Cardiac fibroblast (primary cell): ENCODE data around the gene LCE6A.
A peak's percentile ranks its signal among the peaks of the same experiment; 100 is the strongest.

Experiments
- DNase-seq, 2 donors: peaks; one replicate each; pipeline versions ENCODE4 v3.0.0 to v3.0.0-alpha.2; 2010; ENCODE audit warnings: low read depth in 2 of 2
- H3K4me3 ChIP-seq, 2 donors: replicated peaks in 1 of 2; 1 replicate in 1 of 2; 2 replicates in 1 of 2; pipeline ENCODE4 v1.5.1; 2011; ENCODE audit warnings: low read depth in 2 of 2, low read length in 2 of 2, mild to moderate bottlenecking in 2 of 2, moderate library complexity in 1 of 2
- TF ChIP-seq, protein P1 (sequence below): IDR thresholded peaks from one replicate; pipeline ENCODE4 v1.5.1; 2011; ENCODE audit warnings: low read depth, mild to moderate bottlenecking, low read length, inconsistent platforms

Gene LCE6A

DNA sequence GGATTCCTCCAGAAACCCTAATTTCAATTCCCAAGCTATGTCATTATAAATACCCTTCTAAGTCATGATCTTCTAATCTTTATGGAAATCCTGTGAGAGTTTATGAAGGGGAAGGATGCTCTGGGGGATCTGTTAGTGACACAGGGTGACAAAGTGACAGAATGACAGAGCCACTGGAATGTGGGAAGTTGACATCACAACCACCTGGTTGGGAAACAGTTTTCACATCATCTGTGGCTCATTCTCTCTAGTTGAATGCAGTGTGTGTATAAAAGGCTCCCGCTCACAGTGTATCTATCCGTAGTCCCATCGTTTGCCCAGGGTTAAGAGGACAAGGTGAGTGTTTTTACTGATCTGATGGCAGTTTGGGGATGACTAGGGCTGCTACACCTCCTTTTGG lies 17.0 kb downstream of the LCE6A start, which contains the start of gene LCE7A:
Gene LCE7A, plus strand, starts transcription at position 301 of the 400 bp plus-strand sequence. CDS start 702 bp downstream, outside the sequence.
- no peak within 1 kb of the TSS for H3K4me3 ChIP-seq
- TF ChIP-seq, protein P1, sequence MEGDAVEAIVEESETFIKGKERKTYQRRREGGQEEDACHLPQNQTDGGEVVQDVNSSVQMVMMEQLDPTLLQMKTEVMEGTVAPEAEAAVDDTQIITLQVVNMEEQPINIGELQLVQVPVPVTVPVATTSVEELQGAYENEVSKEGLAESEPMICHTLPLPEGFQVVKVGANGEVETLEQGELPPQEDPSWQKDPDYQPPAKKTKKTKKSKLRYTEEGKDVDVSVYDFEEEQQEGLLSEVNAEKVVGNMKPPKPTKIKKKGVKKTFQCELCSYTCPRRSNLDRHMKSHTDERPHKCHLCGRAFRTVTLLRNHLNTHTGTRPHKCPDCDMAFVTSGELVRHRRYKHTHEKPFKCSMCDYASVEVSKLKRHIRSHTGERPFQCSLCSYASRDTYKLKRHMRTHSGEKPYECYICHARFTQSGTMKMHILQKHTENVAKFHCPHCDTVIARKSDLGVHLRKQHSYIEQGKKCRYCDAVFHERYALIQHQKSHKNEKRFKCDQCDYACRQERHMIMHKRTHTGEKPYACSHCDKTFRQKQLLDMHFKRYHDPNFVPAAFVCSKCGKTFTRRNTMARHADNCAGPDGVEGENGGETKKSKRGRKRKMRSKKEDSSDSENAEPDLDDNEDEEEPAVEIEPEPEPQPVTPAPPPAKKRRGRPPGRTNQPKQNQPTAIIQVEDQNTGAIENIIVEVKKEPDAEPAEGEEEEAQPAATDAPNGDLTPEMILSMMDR, result no peak
- no peak for DNase-seq

DNA sequence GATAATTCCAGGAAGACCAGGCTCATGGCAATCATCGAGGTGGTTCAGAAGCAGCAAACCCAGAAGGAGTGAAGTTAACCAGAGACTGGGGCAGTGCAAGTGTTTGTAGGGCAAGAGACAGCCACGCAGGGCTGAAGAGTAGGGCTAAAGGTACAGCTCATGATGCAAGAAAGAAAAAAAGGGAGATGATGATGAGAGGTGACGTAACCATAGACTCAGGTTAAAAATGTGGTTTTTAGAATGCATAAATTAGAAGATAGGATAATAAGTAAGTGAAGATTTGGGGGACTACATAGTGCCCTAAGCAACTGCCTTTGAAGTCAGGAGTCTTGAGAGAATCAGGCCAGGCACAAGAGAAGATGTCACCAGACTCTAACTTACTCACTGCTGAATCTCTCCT lies 17.5 kb downstream of the LCE6A start:
- no peak overlapping the region for H3K4me3 ChIP-seq
- DNase-seq, result no peak
- TF ChIP-seq, protein P1, result no peak

DNA sequence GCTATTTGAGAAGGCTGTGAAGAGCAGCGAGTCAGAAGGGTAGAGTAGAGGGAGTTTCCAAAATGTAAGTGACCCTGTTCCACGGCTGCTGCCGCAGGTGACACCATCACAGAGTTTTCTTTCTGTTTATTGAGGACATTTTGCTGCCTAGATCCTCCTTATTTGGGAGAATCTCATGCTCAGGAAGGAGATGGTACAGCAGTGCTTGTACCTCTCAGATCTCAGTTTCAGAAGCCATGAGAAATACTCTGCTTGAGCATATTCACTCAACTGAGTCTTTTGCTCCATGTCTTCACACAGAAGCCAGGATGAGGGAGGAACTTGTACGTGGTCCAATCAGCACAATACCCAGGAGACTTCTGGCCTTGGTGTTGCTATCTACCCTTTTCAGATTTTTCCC lies 18.7 kb downstream of the LCE6A start:
- TF ChIP-seq, protein P1, result no peak
- DNase-seq, result no peak
- no peak overlapping the region for H3K4me3 ChIP-seq

DNA sequence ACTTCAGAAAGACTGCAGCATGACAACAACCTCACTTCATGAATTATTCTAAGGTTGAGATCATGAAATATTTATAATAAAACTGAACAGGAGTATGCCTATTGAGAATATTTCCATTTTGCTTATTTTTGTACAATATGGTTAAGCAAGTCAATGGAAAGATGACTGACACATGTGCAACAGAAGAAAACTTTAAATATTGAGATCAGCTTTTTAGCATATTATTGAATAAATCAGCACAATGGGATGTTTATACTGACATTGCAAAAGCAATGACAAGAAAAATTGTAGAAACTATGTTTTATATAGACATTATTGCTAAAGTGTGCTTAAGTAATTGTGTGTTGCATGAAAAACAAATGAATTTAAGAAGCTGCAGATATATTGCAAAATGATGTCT lies 21.8 kb downstream of the LCE6A start:
- no peak overlapping the region for H3K4me3 ChIP-seq
- no peak for DNase-seq
- TF ChIP-seq, protein P1, result no peak

DNA sequence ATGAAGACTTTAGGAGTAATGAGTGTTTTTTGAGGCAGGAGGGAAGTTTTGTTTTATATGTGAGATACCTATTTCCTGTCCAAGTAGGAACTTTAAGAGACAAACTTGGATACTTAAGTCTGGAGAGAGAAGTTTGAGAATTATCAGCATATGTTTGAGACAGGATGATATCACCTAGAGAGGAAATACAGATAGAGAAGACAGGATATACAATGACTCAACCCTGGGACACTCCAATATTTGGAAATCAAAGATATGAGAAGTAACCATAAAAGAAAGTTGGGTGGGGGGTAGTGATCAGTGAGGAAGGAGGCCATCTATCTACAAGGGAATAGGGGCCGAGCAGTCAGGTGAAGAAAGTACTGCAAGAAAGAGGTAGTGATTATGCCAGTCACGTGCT lies 23.7 kb downstream of the LCE6A start:
- no peak overlapping the region for H3K4me3 ChIP-seq
- DNase-seq, result no peak
- TF ChIP-seq, protein P1, result no peak

DNA sequence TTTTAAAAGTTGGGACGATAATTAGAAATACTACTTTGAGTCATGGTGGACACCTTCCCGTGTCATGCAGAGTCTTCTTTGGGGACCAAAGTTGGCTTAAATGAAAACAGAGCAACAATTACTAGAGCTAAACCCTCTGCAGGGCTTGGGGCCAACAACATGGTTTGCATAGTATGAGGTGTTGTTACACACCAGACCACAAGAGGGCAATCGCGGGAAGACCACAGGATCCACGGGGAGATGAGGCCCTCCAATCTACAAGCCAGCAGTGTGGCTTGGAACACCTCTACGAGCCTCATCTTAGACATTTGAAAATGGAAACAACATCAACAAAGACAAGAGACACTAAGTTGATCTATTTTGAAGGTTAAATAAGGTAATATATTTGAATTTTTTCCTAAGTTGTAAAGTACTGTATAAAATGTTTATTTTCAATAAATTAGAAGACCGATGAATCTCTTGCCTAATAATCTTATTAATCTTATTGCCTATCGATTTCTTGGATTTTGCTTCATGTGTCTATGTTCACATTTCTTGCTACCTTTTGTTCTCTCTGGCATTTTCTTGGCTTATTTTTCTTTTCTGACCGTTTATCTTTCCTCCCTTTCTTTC lies 27.3 kb downstream of the LCE6A start:
- TF ChIP-seq, protein P1, result peak; percentile 77
- peak; percentile 61 to 67 for DNase-seq
- H3K4me3 ChIP-seq, result no peak overlapping the region
